B cell (primary cell): ENCODE measurements around the gene IFT43.

Experiments
- CTCF ChIP-seq: fragments of 200-600 bp; IDR thresholded peaks from one replicate; pipeline ENCODE4 v1.8.0; 2022; ENCODE audit warnings: antibody characterized with exemption, mild to moderate bottlenecking
- EZH2 ChIP-seq: IDR thresholded peaks from 2 replicates; pipeline ENCODE4 v1.6.1; 2012; ENCODE audit warnings: borderline replicate concordance, low read depth, mild to moderate bottlenecking, moderate library complexity, low read length; ENCODE audit not compliant: insufficient read depth, poor library complexity, severe bottlenecking

GRCh38 chr14:76023757-76024156, 38.2 kb downstream of the IFT43 start:
- TF ChIP-seq CTCF, result no peak
- no peak for TF ChIP-seq EZH2
